IMR-90 (cell line): ENCODE results near the gene TM4SF5. TPM values are rescaled to one million over a fixed set of nuclear protein-coding genes. Genes with fewer than 3 reads are reported as not detected.

Source experiments
- ATAC-seq: fragments of 200-7000 bp; cut with Tn5 transposase; 2 replicates; pipeline ENCODE4 v1.9.1; 2020; ENCODE audit warnings: low read depth, mild to moderate bottlenecking, moderate library complexity
- BruUV-seq: library from RNA; stranded (reverse); fragments of 400-500 nt; replicated peaks from 2 replicates; lab custom pipeline; 2021; lab: Mats Ljungman, UMichigan
- CTCF ChIA-PET: fragments of 300-600 bp; formaldehyde crosslinking; extraction: SDS; loops from one replicate; lab custom pipeline; 2021; ENCODE audit warnings: antibody characterized with exemption; lab: Yijun Ruan, JAX
- POLR2A ChIA-PET: fragments of 300-600 bp; sonication (Branson Sonifier 250); formaldehyde crosslinking; loops from one replicate; lab custom pipeline; 2022; ENCODE audit warnings: antibody characterized with exemption; ENCODE audit not compliant: unreplicated experiment; lab: Charles Lee
- DNase-seq: peaks from one replicate; pipeline ENCODE4 v3.0.0; 2013
- H2AFZ ChIP-seq: replicated peaks from 2 replicates; pipeline ENCODE3; 2013; ENCODE audit warnings: low read length, mild to moderate bottlenecking; ENCODE audit not compliant: poor library complexity
- H2AK5ac ChIP-seq: 2 replicates; pipeline ENCODE4 v1.6.1; 2013; ENCODE audit warnings: low read depth, low read length, inconsistent platforms
- H2AK9ac ChIP-seq: replicated peaks from 2 replicates; pipeline ENCODE3; 2013; ENCODE audit warnings: mild to moderate bottlenecking, low read depth, low read length, moderate library complexity; ENCODE audit not compliant: poor library complexity
- H2BK120ac ChIP-seq: 2 replicates; pipeline ENCODE4 v1.6.1; 2013; ENCODE audit warnings: low read depth, low read length, inconsistent platforms
- H2BK15ac ChIP-seq: 3 replicates; pipeline ENCODE4 v1.6.1; 2013; ENCODE audit warnings: low read depth, low read length, inconsistent platforms
- H2BK20ac ChIP-seq: 2 replicates; pipeline ENCODE4 v1.6.1; 2013; ENCODE audit warnings: low read depth, mild to moderate bottlenecking, inconsistent platforms, low read length, moderate library complexity
- H2BK5ac ChIP-seq: 2 replicates; pipeline ENCODE4 v1.6.1; 2013; ENCODE audit warnings: mild to moderate bottlenecking, low read depth, low read length, inconsistent platforms; ENCODE audit not compliant: poor library complexity, severe bottlenecking
- H3K14ac ChIP-seq: replicated peaks from 2 replicates; pipeline ENCODE4 v1.6.1; 2013; ENCODE audit warnings: low read depth, low read length, inconsistent platforms
- H3K18ac ChIP-seq: 2 replicates; pipeline ENCODE4 v1.6.1; 2013; ENCODE audit warnings: low read depth, low read length, control low read depth
- H3K23ac ChIP-seq: 2 replicates; pipeline ENCODE4 v1.6.1; 2013; ENCODE audit warnings: low read depth, low read length, inconsistent platforms
- H3K27ac ChIP-seq: 2 replicates; pipeline ENCODE4 v1.5.1; 2013; ENCODE audit warnings: mild to moderate bottlenecking, control low read depth, low read length; ENCODE audit not compliant: insufficient read depth
- H3K27me3 ChIP-seq: 2 replicates; pipeline ENCODE4 v1.6.1; 2013; ENCODE audit warnings: low read length; ENCODE audit not compliant: control insufficient read depth, insufficient read depth
- H3K36me3 ChIP-seq: 2 replicates; pipeline ENCODE4 v1.6.1; 2013; ENCODE audit warnings: low read length, mixed read lengths; ENCODE audit not compliant: control insufficient read depth, insufficient read depth
- H3K4ac ChIP-seq: 2 replicates; pipeline ENCODE4 v1.6.1; 2013; ENCODE audit warnings: low read depth, low read length, inconsistent platforms
- H3K4me1 ChIP-seq: 2 replicates; pipeline ENCODE4 v1.6.1; 2013; ENCODE audit warnings: low read length, mixed read lengths; ENCODE audit not compliant: control insufficient read depth, insufficient read depth
- H3K4me2 ChIP-seq: 2 replicates; pipeline ENCODE4 v1.6.1; 2013; ENCODE audit warnings: low read depth, mild to moderate bottlenecking, control low read depth, low read length, moderate library complexity
- H3K4me3 ChIP-seq: 2 replicates; pipeline ENCODE4 v1.5.1; 2013; ENCODE audit warnings: low read depth, mild to moderate bottlenecking, control low read depth, low read length, moderate library complexity; ENCODE audit not compliant: insufficient read depth
- H3K56ac ChIP-seq: 2 replicates; pipeline ENCODE4 v1.6.1; 2013; ENCODE audit warnings: low read length, inconsistent platforms; ENCODE audit not compliant: insufficient read depth; ENCODE audit errors: extremely low read depth
- H3K79me1 ChIP-seq, 2 experiments: 2 replicates each; pipeline ENCODE4 v1.6.1; 2013; ENCODE audit warnings: low read length in 2 of 2, inconsistent platforms in 1 of 2, low read depth in 1 of 2
- H3K9ac ChIP-seq: 2 replicates; pipeline ENCODE4 v1.6.1; 2013; ENCODE audit warnings: low read depth, low read length, control low read depth
- H3K9me1 ChIP-seq: 2 replicates; pipeline ENCODE4 v1.6.1; 2013; ENCODE audit warnings: low read length, inconsistent platforms; ENCODE audit not compliant: insufficient read depth
- H3K9me3 ChIP-seq: 2 replicates; pipeline ENCODE4 v1.6.1; 2013; ENCODE audit warnings: low read length; ENCODE audit not compliant: control insufficient read depth, insufficient read depth
- H4K20me1 ChIP-seq: 2 replicates; pipeline ENCODE4 v1.6.1; 2013; ENCODE audit warnings: low read length, inconsistent platforms; ENCODE audit not compliant: insufficient read depth
- H4K5ac ChIP-seq: 2 replicates; pipeline ENCODE4 v1.6.1; 2013; ENCODE audit warnings: mild to moderate bottlenecking, low read depth, low read length, control low read depth
- H4K8ac ChIP-seq, 2 experiments: 2 replicates each; pipeline ENCODE4 v1.6.1; 2013; ENCODE audit warnings: low read depth in 2 of 2, low read length in 2 of 2, control low read depth in 1 of 2, inconsistent platforms in 1 of 2
- H4K91ac ChIP-seq: 2 replicates; pipeline ENCODE4 v1.6.1; 2013; ENCODE audit warnings: low read depth, low read length, inconsistent platforms; ENCODE audit not compliant: insufficient read depth
- BHLHE40 ChIP-seq: fragments of 150-350 bp; IDR thresholded peaks from 2 replicates; pipeline ENCODE4 v1.6.1; 2016; ENCODE audit warnings: mild to moderate bottlenecking, low read depth, low read length
- CEBPB ChIP-seq: IDR thresholded peaks from 2 replicates; pipeline ENCODE4 v1.6.1; 2012; ENCODE audit warnings: low read depth, low read length, improper control_type of control experiment
- CHD1 ChIP-seq: IDR thresholded peaks from 2 replicates; pipeline ENCODE4 v1.6.1; 2012; ENCODE audit warnings: low read depth, low read length, improper control_type of control experiment
- CTCF ChIP-seq: conservative IDR thresholded peaks from 2 replicates; pipeline ENCODE4 v1.5.1; 2012; ENCODE audit warnings: mild to moderate bottlenecking, low read depth, low read length, improper control_type of control experiment
- ELK1 ChIP-seq: fragments of 150-350 bp; IDR thresholded peaks from 2 replicates; pipeline ENCODE4 v1.6.1; 2016; ENCODE audit warnings: low read depth, mild to moderate bottlenecking, low read length, moderate library complexity, borderline replicate concordance
- FOS ChIP-seq: fragments of 150-350 bp; IDR thresholded peaks from 2 replicates; pipeline ENCODE4 v1.6.1; 2016; ENCODE audit warnings: low read depth, low read length
- MAFK ChIP-seq: IDR thresholded peaks from 2 replicates; pipeline ENCODE4 v1.6.1; 2012; ENCODE audit warnings: low read depth, low read length, improper control_type of control experiment
- MAZ ChIP-seq: IDR thresholded peaks from 2 replicates; pipeline ENCODE4 v1.6.1; 2012; ENCODE audit warnings: low read depth, mild to moderate bottlenecking, low read length, improper control_type of control experiment, moderate library complexity, borderline replicate concordance
- MXI1 ChIP-seq: IDR thresholded peaks from 2 replicates; pipeline ENCODE4 v1.6.1; 2012; ENCODE audit warnings: low read depth, mild to moderate bottlenecking, low read length, moderate library complexity, borderline replicate concordance
- NFE2L2 ChIP-seq: fragments of 150-350 bp; IDR thresholded peaks from 2 replicates; pipeline ENCODE4 v1.6.1; 2016; ENCODE audit warnings: low read depth, mild to moderate bottlenecking, low read length
- POLR2A ChIP-seq: IDR thresholded peaks from 2 replicates; pipeline ENCODE4 v1.6.1; 2012; ENCODE audit warnings: mild to moderate bottlenecking, low read depth, low read length
- RAD21 ChIP-seq: IDR thresholded peaks from 2 replicates; pipeline ENCODE4 v1.6.1; 2012; ENCODE audit warnings: low read length, improper control_type of control experiment
- RCOR1 ChIP-seq: IDR thresholded peaks from 2 replicates; pipeline ENCODE4 v1.6.1; 2012; ENCODE audit warnings: mild to moderate bottlenecking, low read length, improper control_type of control experiment; ENCODE audit not compliant: insufficient replicate concordance
- RFX5 ChIP-seq: IDR thresholded peaks from 2 replicates; pipeline ENCODE4 v1.8.0; 2012; ENCODE audit warnings: low read depth, mild to moderate bottlenecking, low read length, moderate library complexity
- SMC3 ChIP-seq: fragments of 150-350 bp; IDR thresholded peaks from 2 replicates; pipeline ENCODE4 v1.6.1; 2016; ENCODE audit warnings: low read depth, mild to moderate bottlenecking, antibody characterized with exemption, low read length, moderate library complexity
- USF2 ChIP-seq: fragments of 150-350 bp; IDR thresholded peaks from 2 replicates; pipeline ENCODE4 v1.6.1; 2017; ENCODE audit warnings: mild to moderate bottlenecking, antibody characterized with exemption, low read length, low read depth
- WGBS, 2 experiments: methylation state at CpG; one replicate each; pipeline versions ENCODE4 v1.1.5 to v1.1.7; 2013; ENCODE audit warnings: missing lambda C conversion rate in 2 of 2; ENCODE audit not compliant: insufficient read length in 1 of 2; ENCODE audit errors: extremely low coverage in 2 of 2; 5-methylcytosine and 5-hydroxymethylcytosine counted together
- dilution Hi-C: fragments of 300-500 bp; cut with HindIII; formaldehyde crosslinking; loops from one replicate; pipeline ENCODE4 v1.14.3; 2018; ENCODE audit warnings: low sequenced_read_pairs; ENCODE audit not compliant: unreplicated experiment
- in situ Hi-C: fragments of 300-500 bp; cut with MboI; formaldehyde crosslinking; loops from 3 replicates; pipeline ENCODE4 v1.14.3; 2019; ENCODE audit warnings: low sequenced_read_pairs, inconsistent platforms, mixed read lengths
- intact Hi-C: fragments of 100-400 bp; cut with micrococcal nuclease; formaldehyde crosslinking; loops from 2 replicates; pipeline ENCODE4 v1.10.0; 2022
- polyA plus RNA-seq, 3 experiments: library from polyadenylated mRNA; depleted of rRNA; stranded (reverse); fragments of >200 nt; gene quantifications; 2 replicates each; pipeline ENCODE4 v1.2.3, GENCODE V29; 2012; ENCODE audit warnings: low replicate concordance in 1 of 3
- total RNA-seq: library from RNA; depleted of rRNA; stranded (reverse); fragments of >200 nt; gene quantifications from 2 replicates; pipeline ENCODE4 v1.2.3, GENCODE V29; 2012

TM4SF5 gene
- total and polyA plus RNA-seq, 2 of the 4 experiments (the other 2 are of a cell fraction), result not detected

GRCh38 chr17:4742629-4743028 lies 29.1 kb upstream of the TM4SF5 start:
- Histone ChIP-seq H3K4me3 (no peak overlapping the region), H3K27ac (no peak overlapping the region), H3K9ac (no peak overlapping the region), H3K79me1 (no peaks in the 10 kb centered on the region), H4K20me1 (no peaks in the 10 kb centered on the region), H3K9me3 (no peaks in the 10 kb centered on the region), H3K56ac (no peak overlapping the region), H3K9me1 (no peaks in the 10 kb centered on the region), H2BK120ac (no peak overlapping the region), H2BK20ac (no peak overlapping the region), H2AFZ (no peak overlapping the region), H2BK15ac (no peak overlapping the region), H3K36me3 (no peaks in the 10 kb centered on the region), H2AK5ac (no peak overlapping the region), H2BK5ac (no peak overlapping the region), H4K8ac (no peak overlapping the region), H3K18ac (no peak overlapping the region), H3K14ac (no peak overlapping the region), H4K91ac (no peak overlapping the region), H3K4me2 (no peak overlapping the region), H3K4me1 (peaks cover 8% of the 10 kb centered on the region; the same call in 1 of the 2 replicates), H3K23ac (no peak overlapping the region), H4K5ac (no peak overlapping the region), H3K4ac (no peak overlapping the region), H3K27me3 (peaks cover 79% of the 10 kb centered on the region), H2AK9ac (peak overlapping the region; percentile 42)
- dilution Hi-C loops, result no loop called here
- ATAC-seq (no peak), DNase-seq (no peak)
- CTCF ChIA-PET, result no interaction called here
- no TSS peak for BruUV-seq
- WGBS, 2 experiments, result no CpG with 5 or more reads among the region's 10 CpGs
- intact Hi-C loops, result no loop called here
- in situ Hi-C loops, result no loop called here
- POLR2A ChIA-PET, result no interaction called here
- no peak for TF ChIP-seq USF2
- TF ChIP-seq FOS, result no peak
- TF ChIP-seq CHD1, result no peak
- TF ChIP-seq MAZ, result no peak
- no peak for TF ChIP-seq BHLHE40
- no peak for TF ChIP-seq RAD21
- no peak for TF ChIP-seq RFX5
- no peak for TF ChIP-seq RCOR1
- no peak for TF ChIP-seq MAFK
- TF ChIP-seq POLR2A, result no peak
- no peak for TF ChIP-seq ELK1
- TF ChIP-seq NFE2L2, result no peak
- TF ChIP-seq SMC3, result no peak
- no peak for TF ChIP-seq MXI1
- no peak for TF ChIP-seq CEBPB
- no peak for TF ChIP-seq CTCF
